ENCODE data around the gene TSR2. TPM values are rescaled to one million over a fixed set of nuclear protein-coding genes. Genes with fewer than 3 reads are reported as not detected.
A peak's percentile ranks its signal among the peaks of the same experiment; 100 is the strongest.

Gene TSR2
- total and polyA plus RNA-seq, 2 of the 13 experiments (the other 11 are each of a cell fraction or from before 2014, with no cell fraction given) = 10.9 to 35.5 TPM

DNA sequence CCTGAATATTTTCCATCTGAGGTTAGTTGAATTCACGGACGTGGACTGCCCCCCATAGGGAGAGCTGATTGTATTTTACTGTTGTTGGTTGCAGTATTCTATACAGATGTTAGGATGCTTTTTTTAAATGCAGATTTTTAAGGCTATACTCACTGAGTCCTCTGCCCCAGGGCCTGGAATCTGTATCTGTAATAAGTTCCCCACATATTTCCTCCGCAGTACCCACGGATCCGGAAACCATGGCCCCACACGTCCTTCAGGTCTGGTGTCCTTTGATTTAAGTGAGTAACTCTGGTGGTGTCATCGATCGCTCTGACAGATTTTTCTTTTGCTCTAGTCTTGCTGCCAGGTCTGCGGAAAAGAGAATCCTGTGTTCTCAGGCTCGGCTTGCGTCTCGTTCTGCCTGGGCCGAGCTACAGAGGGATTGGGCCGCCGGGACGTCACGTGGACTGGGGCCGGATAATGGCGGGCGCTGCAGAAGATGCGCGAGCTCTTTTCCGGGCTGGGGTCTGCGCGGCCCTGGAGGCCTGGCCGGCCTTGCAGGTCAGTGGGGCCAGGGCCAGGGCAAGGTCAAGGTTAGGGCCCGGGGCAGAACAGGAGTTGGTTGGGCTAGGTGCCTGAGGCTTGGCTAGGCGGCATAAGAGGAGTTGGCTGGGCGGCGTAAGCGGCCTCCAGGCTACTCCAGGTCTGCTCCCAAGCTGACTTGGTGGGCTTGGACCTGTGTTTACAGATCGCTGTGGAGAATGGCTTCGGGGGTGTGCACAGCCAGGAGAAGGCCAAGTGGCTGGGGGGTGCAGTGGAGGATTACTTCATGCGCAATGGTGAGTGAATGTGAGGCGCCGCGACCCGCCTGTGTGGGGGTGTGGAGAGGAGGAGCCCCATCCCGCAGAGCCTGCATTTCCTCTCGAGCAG, at the start of gene TSR2 (continued):
- TF ChIP-seq, protein P1, sequence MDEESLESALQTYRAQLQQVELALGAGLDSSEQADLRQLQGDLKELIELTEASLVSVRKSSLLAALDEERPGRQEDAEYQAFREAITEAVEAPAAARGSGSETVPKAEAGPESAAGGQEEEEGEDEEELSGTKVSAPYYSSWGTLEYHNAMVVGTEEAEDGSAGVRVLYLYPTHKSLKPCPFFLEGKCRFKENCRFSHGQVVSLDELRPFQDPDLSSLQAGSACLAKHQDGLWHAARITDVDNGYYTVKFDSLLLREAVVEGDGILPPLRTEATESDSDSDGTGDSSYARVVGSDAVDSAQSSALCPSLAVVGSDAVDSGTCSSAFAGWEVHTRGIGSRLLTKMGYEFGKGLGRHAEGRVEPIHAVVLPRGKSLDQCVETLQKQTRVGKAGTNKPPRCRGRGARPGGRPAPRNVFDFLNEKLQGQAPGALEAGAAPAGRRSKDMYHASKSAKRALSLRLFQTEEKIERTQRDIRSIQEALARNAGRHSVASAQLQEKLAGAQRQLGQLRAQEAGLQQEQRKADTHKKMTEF (CRISPR knock-in tag; IDR thresholded peaks at IDR 0.05) = 0 out of 2 replicates have a peak, but pooled peaks have one; percentile 38
- TF ChIP-seq, protein P2, sequence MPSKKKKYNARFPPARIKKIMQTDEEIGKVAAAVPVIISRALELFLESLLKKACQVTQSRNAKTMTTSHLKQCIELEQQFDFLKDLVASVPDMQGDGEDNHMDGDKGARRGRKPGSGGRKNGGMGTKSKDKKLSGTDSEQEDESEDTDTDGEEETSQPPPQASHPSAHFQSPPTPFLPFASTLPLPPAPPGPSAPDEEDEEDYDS (CRISPR knock-in tag; IDR thresholded peaks at IDR 0.05) = peak; percentile 59
- TF ChIP-seq ZMYM3 (CRISPR knock-in tag; IDR thresholded peaks at IDR 0.05) (no peak; the same call in 1 of the 2 replicates), SALL2 (CRISPR knock-in tag; IDR thresholded peaks at IDR 0.05) (peak; percentile 67; the same call in 1 of the 2 replicates), ZNF792 (CRISPR knock-in tag; IDR thresholded peaks at IDR 0.05) (0 out of 2 replicates have a peak, but pooled peaks have one; percentile 20), STAG1 (CRISPR knock-in tag; IDR thresholded peaks at IDR 0.05) (peak; percentile 49), ELF1 (CRISPR knock-in tag; IDR thresholded peaks at IDR 0.05) (peak; percentile 82), SUZ12 (IDR thresholded peaks at IDR 0.05; ENCODE audit: low read depth, low read length) (no peak), HDAC1 (CRISPR knock-in tag; IDR thresholded peaks at IDR 0.05) (peak; percentile 93), MAFF (IDR thresholded peaks at IDR 0.05; ENCODE audit: low read depth, low read length) (peak; percentile 57), ZFP1 (CRISPR knock-in tag; IDR thresholded peaks at IDR 0.05) (0 out of 2 replicates have a peak, but pooled peaks have one; percentile 32), POGZ (CRISPR knock-in tag; IDR thresholded peaks at IDR 0.05) (peak; percentile 71), ETV6 (CRISPR knock-in tag; conservative IDR thresholded peaks at IDR 0.05) (no peak), REXO4 (CRISPR knock-in tag; IDR thresholded peaks at IDR 0.05; ENCODE audit: borderline replicate concordance) (no peak), ZFP82 (CRISPR knock-in tag; IDR thresholded peaks at IDR 0.05; ENCODE audit: borderline replicate concordance) (0 out of 2 replicates have a peak, but pooled peaks have one; percentile 35), ZNF891 (CRISPR knock-in tag; IDR thresholded peaks at IDR 0.05) (no peak), KMT2B (CRISPR knock-in tag; IDR thresholded peaks at IDR 0.05) (peak; percentile 86), ZFX (CRISPR knock-in tag; IDR thresholded peaks at IDR 0.05; ENCODE audit: low read depth) (peak; percentile 79)
- TF ChIP-seq, protein P3, sequence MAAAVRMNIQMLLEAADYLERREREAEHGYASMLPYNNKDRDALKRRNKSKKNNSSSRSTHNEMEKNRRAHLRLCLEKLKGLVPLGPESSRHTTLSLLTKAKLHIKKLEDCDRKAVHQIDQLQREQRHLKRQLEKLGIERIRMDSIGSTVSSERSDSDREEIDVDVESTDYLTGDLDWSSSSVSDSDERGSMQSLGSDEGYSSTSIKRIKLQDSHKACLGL (CRISPR knock-in tag; IDR thresholded peaks at IDR 0.05) = peak; percentile 38; the same call in 1 of the 2 replicates
- TF ChIP-seq, protein P4, sequence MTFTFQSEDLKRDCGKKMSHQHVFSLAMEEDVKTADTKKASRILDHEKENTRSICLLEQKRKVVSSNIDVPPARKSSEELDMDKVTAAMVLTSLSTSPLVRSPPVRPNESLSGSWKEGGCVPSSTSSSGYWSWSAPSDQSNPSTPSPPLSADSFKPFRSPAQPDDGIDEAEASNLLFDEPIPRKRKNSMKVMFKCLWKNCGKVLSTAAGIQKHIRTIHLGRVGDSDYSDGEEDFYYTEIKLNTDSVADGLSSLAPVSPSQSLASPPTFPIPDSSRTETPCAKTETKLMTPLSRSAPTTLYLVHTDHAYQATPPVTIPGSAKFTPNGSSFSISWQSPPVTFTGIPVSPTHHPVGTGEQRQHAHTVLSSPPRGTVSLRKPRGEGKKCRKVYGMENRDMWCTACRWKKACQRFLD (CRISPR knock-in tag; IDR thresholded peaks at IDR 0.05; ENCODE audit: borderline replicate concordance) = no peak
- TF ChIP-seq, protein P5, sequence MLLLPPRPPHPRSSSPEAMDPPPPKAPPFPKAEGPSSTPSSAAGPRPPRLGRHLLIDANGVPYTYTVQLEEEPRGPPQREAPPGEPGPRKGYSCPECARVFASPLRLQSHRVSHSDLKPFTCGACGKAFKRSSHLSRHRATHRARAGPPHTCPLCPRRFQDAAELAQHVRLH (CRISPR knock-in tag; IDR thresholded peaks at IDR 0.05; ENCODE audit: borderline replicate concordance, low read depth) = peak; percentile 56; the same call in 1 of the 2 replicates
- TF ChIP-seq, protein P6, sequence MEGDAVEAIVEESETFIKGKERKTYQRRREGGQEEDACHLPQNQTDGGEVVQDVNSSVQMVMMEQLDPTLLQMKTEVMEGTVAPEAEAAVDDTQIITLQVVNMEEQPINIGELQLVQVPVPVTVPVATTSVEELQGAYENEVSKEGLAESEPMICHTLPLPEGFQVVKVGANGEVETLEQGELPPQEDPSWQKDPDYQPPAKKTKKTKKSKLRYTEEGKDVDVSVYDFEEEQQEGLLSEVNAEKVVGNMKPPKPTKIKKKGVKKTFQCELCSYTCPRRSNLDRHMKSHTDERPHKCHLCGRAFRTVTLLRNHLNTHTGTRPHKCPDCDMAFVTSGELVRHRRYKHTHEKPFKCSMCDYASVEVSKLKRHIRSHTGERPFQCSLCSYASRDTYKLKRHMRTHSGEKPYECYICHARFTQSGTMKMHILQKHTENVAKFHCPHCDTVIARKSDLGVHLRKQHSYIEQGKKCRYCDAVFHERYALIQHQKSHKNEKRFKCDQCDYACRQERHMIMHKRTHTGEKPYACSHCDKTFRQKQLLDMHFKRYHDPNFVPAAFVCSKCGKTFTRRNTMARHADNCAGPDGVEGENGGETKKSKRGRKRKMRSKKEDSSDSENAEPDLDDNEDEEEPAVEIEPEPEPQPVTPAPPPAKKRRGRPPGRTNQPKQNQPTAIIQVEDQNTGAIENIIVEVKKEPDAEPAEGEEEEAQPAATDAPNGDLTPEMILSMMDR (CRISPR knock-in tag; IDR thresholded peaks at IDR 0.05) = peak; percentile 47
